Lung (tissue), 12 donors: ENCODE data around the gene GPR61. TPM values are rescaled to one million over a fixed set of nuclear protein-coding genes. Genes with fewer than 3 reads are reported as not detected.

Experiments used
- ATAC-seq: fragments of 200-7000 bp; cut with Tn5 transposase; one replicate; pipeline ENCODE4 v1.9.1; 2020; ENCODE audit warnings: moderate number of reproducible peaks; ENCODE audit not compliant: insufficient read depth, low FRiP score
- DNase-seq, 3 donors: peaks; one replicate each; pipeline ENCODE4 v3.0.0-alpha.2; 2013 to 2017
- H3K27ac ChIP-seq, 2 donors: one replicate each; pipeline ENCODE4 v1.5.1; 2013; ENCODE audit warnings: mild to moderate bottlenecking in 2 of 2, moderate library complexity in 2 of 2, control low read depth in 1 of 2, inconsistent platforms in 1 of 2, low read depth in 1 of 2, low read length in 1 of 2
- H3K27me3 ChIP-seq, 3 donors: one replicate each; pipeline ENCODE4 v1.5.1; 2013; ENCODE audit warnings: low read length in 2 of 3; ENCODE audit not compliant: control insufficient read depth in 3 of 3, insufficient read depth in 3 of 3
- H3K36me3 ChIP-seq, 4 donors: one replicate each; pipeline ENCODE4 v1.5.1; 2013; ENCODE audit warnings: low read length in 4 of 4, mild to moderate bottlenecking in 1 of 4, moderate library complexity in 1 of 4; ENCODE audit not compliant: control insufficient read depth in 4 of 4, insufficient read depth in 4 of 4
- H3K4me1 ChIP-seq, 5 donors: one replicate each; pipeline ENCODE4 v1.5.1; 2013; ENCODE audit warnings: low read length in 5 of 5, mild to moderate bottlenecking in 2 of 5, moderate library complexity in 1 of 5; ENCODE audit not compliant: control insufficient read depth in 5 of 5, insufficient read depth in 5 of 5
- H3K4me3 ChIP-seq: one replicate; pipeline ENCODE4 v1.5.1; 2013; ENCODE audit warnings: mild to moderate bottlenecking, control low read depth, moderate library complexity
- H3K9ac ChIP-seq, 2 donors: one replicate each; pipeline ENCODE4 v1.5.1; 2013; ENCODE audit warnings: low read length in 2 of 2, control low read depth in 1 of 2; ENCODE audit not compliant: insufficient read depth in 1 of 2
- H3K9me3 ChIP-seq, 4 donors: one replicate each; pipeline ENCODE4 v1.5.1; 2013; ENCODE audit warnings: low read length in 3 of 4, mild to moderate bottlenecking in 1 of 4, moderate library complexity in 1 of 4; ENCODE audit not compliant: control insufficient read depth in 4 of 4, insufficient read depth in 3 of 4
- CTCF ChIP-seq: IDR thresholded peaks from 2 replicates; pipeline ENCODE4 v1.5.1; 2012; ENCODE audit warnings: mild to moderate bottlenecking; ENCODE audit errors: control extremely low read depth, extremely low read depth
- WGBS, 2 donors: extraction: QIAGEN DNeasy Blood & Tissue Kit; methylation state at CpG; one replicate each; pipeline ENCODE4 v1.1.7; 2013; 5-methylcytosine and 5-hydroxymethylcytosine counted together
- polyA plus RNA-seq, 2 donors: library from polyadenylated mRNA; stranded (reverse); fragments of 200-250 nt; gene quantifications; one replicate each; pipeline ENCODE4 v1.2.1, GENCODE V29; 2013
- total RNA-seq, 2 donors: library from RNA; depleted of rRNA in 1 of 2; stranded (reverse); fragments of >200 nt in 1 of 2; gene quantifications; one replicate each; pipeline ENCODE4 v1.2.1, GENCODE V29; 2014 to 2021
- donor health status: control.
- donor health status: control.
- donor health status: Bipolar disorder and iron deficiency.
- donor health status: healthy.
- donor health status: DM: yes; HTN: yes; CAD: no.

GPR61 gene
- total and polyA plus RNA-seq, 4 donors: not detected

- H3K4me1 ChIP-seq: peaks cover 0 to 25% (median 12%) of the 10 kb centered on the region in 5 donors
- H3K27ac ChIP-seq: no peak overlapping the region
- H3K36me3 ChIP-seq: no peaks in the 10 kb centered on the region
- no peak overlapping the region for H3K4me3 ChIP-seq
- no peak for TF ChIP-seq CTCF
- H3K9ac ChIP-seq: peak overlapping the region in 1 of 2 donors; percentile 17
- DNase-seq: peak in 1 of 3 donors; percentile 29
- H3K27me3 ChIP-seq: no peaks in the 10 kb centered on the region
- H3K9me3 ChIP-seq: no peaks in the 10 kb centered on the region
- no peak for ATAC-seq
- 72 to 80% methylated on average over 8 of the region's 8 CpGs for WGBS, 2 donors
These were observed 9.7 kb upstream of the GPR61 start for GRCh38 chr1:109529881-109530456.

GRCh38 chr1:109530457-109531087 is 9.1 kb upstream of the GPR61 start:
- Histone ChIP-seq H3K27me3 (no peaks in the 10 kb centered on the region), H3K9ac (peak overlapping the region in 1 of 2 donors; percentile 18), H3K9me3 (no peaks in the 10 kb centered on the region), H3K36me3 (no peaks in the 10 kb centered on the region), H3K4me1 (peaks cover 0 to 25% (median 12%) of the 10 kb centered on the region in 5 donors), H3K27ac (no peak overlapping the region), H3K4me3 (no peak overlapping the region)
- no peak for TF ChIP-seq CTCF
- ATAC-seq (no peak), DNase-seq (peak; percentile 83 to 87 (median 86))
- WGBS, 2 donors: 83 to 86% methylated on average over 13 of the region's 13 CpGs

- DNase-seq: no peak
- 73 to 90% methylated on average over 4 of the region's 4 CpGs for WGBS, 2 donors
These were observed 8.3 kb upstream of the GPR61 start for GRCh38 chr1:109531380-109531779.

More at GRCh38 chr1:109531380-109531779, 8.3 kb upstream of the GPR61 start:
- no peak for ATAC-seq
- no peak overlapping the region for H3K4me3 ChIP-seq
- H3K27me3 ChIP-seq: no peaks in the 10 kb centered on the region
- no peak for TF ChIP-seq CTCF
- H3K27ac ChIP-seq: no peak overlapping the region
- H3K4me1 ChIP-seq: peaks cover 0 to 25% (median 12%) of the 10 kb centered on the region in 5 donors
- H3K36me3 ChIP-seq: no peaks in the 10 kb centered on the region
- no peak overlapping the region for H3K9ac ChIP-seq
- no peaks in the 10 kb centered on the region for H3K9me3 ChIP-seq
